SK-N-SH (cell line): ENCODE results near the gene CDH11. TPM values are rescaled to one million over a fixed set of nuclear protein-coding genes. Genes with fewer than 3 reads are reported as not detected.

Experiments
- CTCF ChIA-PET: fragments of 300-600, 350-600 bp; formaldehyde crosslinking; extraction: SDS; loops from one replicate; lab custom pipeline; 2021; lab: Yijun Ruan, JAX
- POLR2A ChIA-PET: fragments of 350-600 bp; sonication (Branson Sonifier 250); formaldehyde crosslinking; extraction: SDS; loops from one replicate; lab custom pipeline; 2020; ENCODE audit warnings: antibody characterized with exemption, inconsistent platforms; lab: Yijun Ruan, JAX
- DNase-seq: peaks from one replicate; pipeline ENCODE4 v3.0.0; 2012
- H2AFZ ChIP-seq: fragments of 200-600 bp; sonication (generic); 2 replicates; pipeline ENCODE4 v1.8.1; 2016; ENCODE audit warnings: antibody characterized with exemption, mild to moderate bottlenecking, low read depth
- H3F3A ChIP-seq: fragments of 200-600 bp; sonication (generic); replicated peaks from 2 replicates; pipeline ENCODE3; 2016; ENCODE audit warnings: antibody characterized with exemption, mild to moderate bottlenecking; ENCODE audit not compliant: insufficient read depth
- H3K27ac ChIP-seq, 2 experiments: fragments of 200-500 bp in 1 of 2; fragments of 200-600 bp in 1 of 2; sonication (Bioruptor generic) in 1 of 2; sonication (generic), shearing (Covaris generic) in 1 of 2; 2 replicates each; pipeline versions ENCODE4 v1.5.1 to v1.6.1; 2014 to 2016; ENCODE audit warnings: low read depth in 2 of 2, inconsistent platforms in 1 of 2, low read length in 1 of 2, mild to moderate bottlenecking in 1 of 2, mixed read lengths in 1 of 2
- H3K27me3 ChIP-seq: fragments of 200-600 bp; sonication (generic), shearing (Covaris generic); 2 replicates; pipeline ENCODE4 v1.6.1; 2016; ENCODE audit warnings: mixed run types; ENCODE audit not compliant: insufficient read depth
- H3K36me3 ChIP-seq, 2 experiments: fragments of 200-500 bp in 1 of 2; fragments of 200-600 bp in 1 of 2; sonication (Bioruptor generic) in 1 of 2; sonication (generic) in 1 of 2; replicated peaks in 1 of 2; 2 replicates each; pipeline versions ENCODE3 to v1.5.1; 2014 to 2016; ENCODE audit warnings: low read length in 1 of 2, mild to moderate bottlenecking in 1 of 2; ENCODE audit not compliant: insufficient read depth in 2 of 2, control insufficient read depth in 1 of 2
- H3K4me1 ChIP-seq, 2 experiments: fragments of 200-500 bp in 1 of 2; fragments of 200-600 bp in 1 of 2; sonication (Bioruptor generic) in 1 of 2; sonication (generic), shearing (Covaris generic) in 1 of 2; 2 replicates each; pipeline versions ENCODE4 v1.5.1 to v1.6.1; 2014 to 2016; ENCODE audit warnings: low read depth in 1 of 2, low read length in 1 of 2, mixed run types in 1 of 2; ENCODE audit not compliant: insufficient read depth in 2 of 2, control insufficient read depth in 1 of 2
- H3K4me2 ChIP-seq: fragments of 200-600 bp; sonication (generic), shearing (Covaris generic); 2 replicates; pipeline ENCODE4 v1.6.1; 2017; ENCODE audit warnings: mixed run types
- H3K4me3 ChIP-seq, 2 experiments: fragments of 200-500 bp in 1 of 2; fragments of 200-600 bp in 1 of 2; sonication (Bioruptor generic) in 1 of 2; sonication (generic), shearing (Covaris generic) in 1 of 2; 2 replicates each; pipeline versions ENCODE4 v1.5.1 to v1.8.1; 2014 to 2016; ENCODE audit warnings: low read depth in 2 of 2, inconsistent platforms in 1 of 2, low read length in 1 of 2, mild to moderate bottlenecking in 1 of 2, mixed read lengths in 1 of 2, moderate library complexity in 1 of 2
- H3K79me2 ChIP-seq: fragments of 200-600 bp; sonication (generic); 2 replicates; pipeline ENCODE4 v1.8.1; 2017; ENCODE audit warnings: mild to moderate bottlenecking; ENCODE audit not compliant: insufficient read depth
- H3K9ac ChIP-seq: fragments of 200-600 bp; sonication (generic); 2 replicates; pipeline ENCODE4 v1.6.1; 2017; ENCODE audit warnings: mixed run types
- H3K9me2 ChIP-seq: fragments of 200-600 bp; sonication (generic); 2 replicates; pipeline ENCODE4 v1.6.1; 2017; ENCODE audit warnings: mixed run types
- H3K9me3 ChIP-seq: fragments of 200-600 bp; sonication (generic); 2 replicates; pipeline ENCODE4 v1.6.1; 2017; ENCODE audit warnings: mixed run types, mild to moderate bottlenecking, moderate library complexity
- H4K20me1 ChIP-seq: fragments of 200-600 bp; sonication (generic); 2 replicates; pipeline ENCODE4 v1.6.1; 2017; ENCODE audit warnings: mild to moderate bottlenecking, mixed run types; ENCODE audit not compliant: insufficient read depth
- CHD2 ChIP-seq: fragments of 150-350 bp; IDR thresholded peaks from 2 replicates; pipeline ENCODE4 v1.6.1; 2018; ENCODE audit warnings: low read length; ENCODE audit not compliant: partially characterized antibody
- GABPA ChIP-seq: IDR thresholded peaks from 2 replicates; pipeline ENCODE4 v1.4.0; 2012; ENCODE audit warnings: low read depth, mild to moderate bottlenecking
- GATA2 ChIP-seq: sonication (generic); formaldehyde crosslinking; IDR thresholded peaks from 2 replicates; pipeline ENCODE4 v1.5.0; 2020; ENCODE audit warnings: mild to moderate bottlenecking, missing genetic modification reagents
- MEF2A ChIP-seq: IDR thresholded peaks from 2 replicates; pipeline ENCODE4 v1.4.0; 2012; ENCODE audit warnings: low read depth, borderline replicate concordance
- NFIC ChIP-seq: IDR thresholded peaks from 2 replicates; pipeline ENCODE4 v1.4.0; 2012; ENCODE audit warnings: borderline replicate concordance
- PBX3 ChIP-seq: IDR thresholded peaks from 2 replicates; pipeline ENCODE4; 2012
- REST ChIP-seq: IDR thresholded peaks from 2 replicates; pipeline ENCODE4 v1.6.1; 2012; ENCODE audit warnings: mild to moderate bottlenecking, low read depth, low read length, moderate library complexity
- RFX5 ChIP-seq: IDR thresholded peaks from 2 replicates; pipeline ENCODE4 v1.6.1; 2012; ENCODE audit warnings: mild to moderate bottlenecking, improper control_type of control experiment, low read length
- SIN3A ChIP-seq: IDR thresholded peaks from 2 replicates; pipeline ENCODE4 v1.6.1; 2012; ENCODE audit warnings: low read depth, mild to moderate bottlenecking, low read length, moderate library complexity, borderline replicate concordance
- SMC3 ChIP-seq: IDR thresholded peaks from 2 replicates; pipeline ENCODE4 v1.6.1; 2012; ENCODE audit warnings: low read depth, low read length, improper control_type of control experiment
- YY1 ChIP-seq: IDR thresholded peaks from 2 replicates; pipeline ENCODE4 v1.4.0; 2012; ENCODE audit warnings: low read depth, mild to moderate bottlenecking
- WGBS: methylation state at CpG from one replicate; pipeline ENCODE4 v1.1.6; 2017; ENCODE audit warnings: low lambda C conversion rate; 5-methylcytosine and 5-hydroxymethylcytosine counted together
- polyA plus RNA-seq, 3 experiments: library from polyadenylated mRNA; depleted of rRNA; stranded (reverse); fragments of >200 nt; gene quantifications; 2 replicates each; pipeline ENCODE4 v1.2.3, GENCODE V29; 2012
- TF ChIP-seq, protein P1 (sequence below): fragments of 150-350 bp; IDR thresholded peaks from 2 replicates; pipeline ENCODE4 v1.6.1; 2017; ENCODE audit warnings: antibody characterized with exemption, low read length, low read depth, borderline replicate concordance
- TF ChIP-seq, protein P2 (sequence below): IDR thresholded peaks from 2 replicates; pipeline ENCODE4 v1.4.0; 2012; ENCODE audit warnings: low read depth

CDH11 gene
- polyA plus RNA-seq, 1 of the 3 experiments (the other 2 are of a cell fraction), result 269 TPM

DNA sequence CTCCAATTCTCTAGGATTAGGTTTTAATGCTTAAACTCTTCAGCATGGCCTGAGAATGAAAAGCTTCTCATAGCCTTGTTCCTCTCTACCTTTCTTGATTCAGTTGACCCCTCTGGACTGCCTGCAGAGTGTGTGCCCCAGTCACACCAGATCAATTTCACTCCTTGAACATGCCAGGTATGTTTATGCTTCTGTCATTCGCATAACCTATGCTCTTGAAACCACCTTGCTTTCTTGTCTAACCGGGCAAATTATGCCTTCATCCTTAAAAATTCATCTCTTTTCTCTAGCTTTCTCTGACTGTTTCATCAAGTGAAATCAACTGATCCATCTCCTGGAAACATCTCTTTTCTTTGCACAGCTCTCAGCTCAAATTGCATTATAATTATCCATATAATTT lies 42.3 kb downstream of the CDH11 start:
- CTCF ChIA-PET, result interaction anchor here (1.3 kb wide), 1 partner anchor 9 kb away, joined by 3 read pairs; no protein-coding TSS in a partner anchor
- H3K27me3 ChIP-seq, result no peaks in the 10 kb centered on the region
- POLR2A ChIA-PET, result no interaction called here
- H3K79me2 ChIP-seq, result peaks cover 100% of the 10 kb centered on the region
- DNase-seq, result no peak
- peaks cover 10 to 52% of the 10 kb centered on the region in 2 experiments for H3K36me3 ChIP-seq
- TF ChIP-seq, protein P1, sequence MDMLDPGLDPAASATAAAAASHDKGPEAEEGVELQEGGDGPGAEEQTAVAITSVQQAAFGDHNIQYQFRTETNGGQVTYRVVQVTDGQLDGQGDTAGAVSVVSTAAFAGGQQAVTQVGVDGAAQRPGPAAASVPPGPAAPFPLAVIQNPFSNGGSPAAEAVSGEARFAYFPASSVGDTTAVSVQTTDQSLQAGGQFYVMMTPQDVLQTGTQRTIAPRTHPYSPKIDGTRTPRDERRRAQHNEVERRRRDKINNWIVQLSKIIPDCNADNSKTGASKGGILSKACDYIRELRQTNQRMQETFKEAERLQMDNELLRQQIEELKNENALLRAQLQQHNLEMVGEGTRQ, result no peak
- TF ChIP-seq CHD2 (no peak), RFX5 (no peak), REST (no peak), YY1 (no peak), NFIC (no peak), PBX3 (no peak), SIN3A (no peak), MEF2A (no peak), GATA2 (CRISPR knock-in tag) (no peak), SMC3 (no peak), GABPA (no peak)
- TF ChIP-seq, protein P2, sequence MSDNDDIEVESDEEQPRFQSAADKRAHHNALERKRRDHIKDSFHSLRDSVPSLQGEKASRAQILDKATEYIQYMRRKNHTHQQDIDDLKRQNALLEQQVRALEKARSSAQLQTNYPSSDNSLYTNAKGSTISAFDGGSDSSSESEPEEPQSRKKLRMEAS, result no peak
- no peak overlapping the region for H3K4me2 ChIP-seq
- peaks cover 100% of the 10 kb centered on the region for H4K20me1 ChIP-seq
- H3K4me3 ChIP-seq, result no peak overlapping the region
- H3K9me3 ChIP-seq, result no peaks in the 10 kb centered on the region
- peaks cover 0 to 6% of the 10 kb centered on the region in 2 experiments; a peak in 2 of 4 replicates for H3K4me1 ChIP-seq
- H3K9me2 ChIP-seq, result no peaks in the 10 kb centered on the region
- H2AFZ ChIP-seq, result no peak overlapping the region
- WGBS, result 80% methylated on average over 2 of the region's 2 CpGs
- no peak overlapping the region for H3K27ac ChIP-seq
- H3F3A ChIP-seq, result peaks cover 15% of the 10 kb centered on the region
- H3K9ac ChIP-seq, result no peak overlapping the region
